AG04450 (cell line): ENCODE results near the gene NFKBIE. TPM values are rescaled to one million over a fixed set of nuclear protein-coding genes. Genes with fewer than 3 reads are reported as not detected.

ENCODE experiments used
- CTCF ChIA-PET: fragments of 300-600, 350-600 bp; formaldehyde crosslinking; extraction: SDS; loops from one replicate; lab custom pipeline; 2022; ENCODE audit warnings: antibody characterized with exemption, inconsistent platforms; lab: Charles Lee
- POLR2A ChIA-PET: fragments of 350-600 bp; formaldehyde crosslinking; extraction: SDS; loops from one replicate; lab custom pipeline; 2021; ENCODE audit warnings: antibody characterized with exemption, inconsistent platforms; lab: Yijun Ruan, JAX
- DNase-seq: peaks from one replicate; pipeline ENCODE4 v3.0.0-alpha.2; 2011; ENCODE audit warnings: low read depth, low spot score
- H3K27ac ChIP-seq: one replicate; pipeline ENCODE4 v1.5.1; 2012; ENCODE audit warnings: low read depth, low read length, control low read depth
- H3K27me3 ChIP-seq: one replicate; pipeline ENCODE4 v1.6.0; 2012; ENCODE audit warnings: low read length; ENCODE audit not compliant: control insufficient read depth, insufficient read depth
- H3K4me3 ChIP-seq: 2 replicates; pipeline ENCODE4 v1.5.1; 2011; ENCODE audit warnings: mild to moderate bottlenecking, low read depth, low read length, control low read depth
- H3K9me3 ChIP-seq: 2 replicates; pipeline ENCODE4 v1.5.1; 2012; ENCODE audit warnings: low read length; ENCODE audit not compliant: control insufficient read depth, insufficient read depth
- polyA plus RNA-seq: library from polyadenylated mRNA; depleted of rRNA; stranded (reverse); fragments of >200 nt; gene quantifications from 2 replicates; pipeline ENCODE4 v1.2.3, GENCODE V29; 2011; rRNA removed
- small RNA-seq: library from RNA; depleted of rRNA; stranded (forward); fragments of <200 nt; gene quantifications from one replicate; pipeline ENCODE3, GENCODE V24; 2012; ENCODE audit warnings: low read depth; ENCODE audit not compliant: insufficient read length
- TF ChIP-seq, protein P1 (sequence below): IDR thresholded peaks from 2 replicates; pipeline ENCODE4 v1.5.1; 2011; ENCODE audit warnings: low read depth, low read length, control low read depth, inconsistent platforms

Gene NFKBIE
- polyA plus RNA-seq, 1 experiment: 13.7 TPM

DNA sequence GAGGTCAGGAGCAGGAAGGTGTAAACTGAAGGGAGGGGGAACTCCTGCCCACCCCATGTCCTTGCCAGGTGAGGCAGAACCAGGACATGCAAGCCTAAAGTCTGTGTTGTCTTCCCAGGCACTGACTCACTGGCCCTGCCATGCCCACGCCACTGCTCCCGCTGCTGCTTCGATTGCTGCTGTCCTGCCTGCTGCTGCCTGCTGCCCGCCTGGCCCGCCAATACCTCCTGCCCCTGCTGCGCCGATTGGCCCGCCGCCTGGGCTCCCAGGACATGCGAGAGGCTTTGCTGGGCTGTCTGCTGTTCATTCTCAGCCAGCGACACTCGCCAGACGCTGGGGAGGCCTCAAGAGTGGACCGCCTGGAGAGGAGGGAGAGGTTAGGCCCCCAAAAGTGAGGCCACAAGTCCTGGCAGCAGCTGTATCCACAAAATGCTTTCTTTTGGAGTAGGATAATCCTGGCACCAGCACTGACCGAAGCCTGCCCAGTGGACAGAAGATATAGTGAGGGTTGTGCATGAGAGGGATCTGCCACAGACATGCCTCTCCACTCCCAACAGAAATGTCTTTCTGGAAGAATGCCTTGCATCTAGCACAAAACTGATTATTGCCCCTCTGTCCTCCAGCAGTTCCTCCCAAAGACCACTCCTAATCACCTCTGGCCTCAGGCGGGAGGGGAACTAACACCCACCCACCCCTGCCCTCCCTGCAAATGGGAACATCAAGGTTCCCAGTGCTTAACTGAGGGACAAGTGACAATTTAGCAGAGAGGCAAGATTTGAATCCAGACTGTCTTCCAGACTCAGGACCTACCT, 47.8 kb downstream of the NFKBIE start:
- ChIA-PET CTCF (no interaction called here), POLR2A (interaction anchor here (2.2 kb wide), 1 partner anchor 29 kb away, joined by 7 read pairs; the partner anchor contains the start of gene HSP90AB1)
- TF ChIP-seq, protein P1, sequence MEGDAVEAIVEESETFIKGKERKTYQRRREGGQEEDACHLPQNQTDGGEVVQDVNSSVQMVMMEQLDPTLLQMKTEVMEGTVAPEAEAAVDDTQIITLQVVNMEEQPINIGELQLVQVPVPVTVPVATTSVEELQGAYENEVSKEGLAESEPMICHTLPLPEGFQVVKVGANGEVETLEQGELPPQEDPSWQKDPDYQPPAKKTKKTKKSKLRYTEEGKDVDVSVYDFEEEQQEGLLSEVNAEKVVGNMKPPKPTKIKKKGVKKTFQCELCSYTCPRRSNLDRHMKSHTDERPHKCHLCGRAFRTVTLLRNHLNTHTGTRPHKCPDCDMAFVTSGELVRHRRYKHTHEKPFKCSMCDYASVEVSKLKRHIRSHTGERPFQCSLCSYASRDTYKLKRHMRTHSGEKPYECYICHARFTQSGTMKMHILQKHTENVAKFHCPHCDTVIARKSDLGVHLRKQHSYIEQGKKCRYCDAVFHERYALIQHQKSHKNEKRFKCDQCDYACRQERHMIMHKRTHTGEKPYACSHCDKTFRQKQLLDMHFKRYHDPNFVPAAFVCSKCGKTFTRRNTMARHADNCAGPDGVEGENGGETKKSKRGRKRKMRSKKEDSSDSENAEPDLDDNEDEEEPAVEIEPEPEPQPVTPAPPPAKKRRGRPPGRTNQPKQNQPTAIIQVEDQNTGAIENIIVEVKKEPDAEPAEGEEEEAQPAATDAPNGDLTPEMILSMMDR: no peak
- DNase-seq: no peak
- Histone ChIP-seq H3K4me3 (no peak overlapping the region), H3K9me3 (no peaks in the 10 kb centered on the region), H3K27me3 (peaks cover 2% of the 10 kb centered on the region), H3K27ac (no peak overlapping the region)

DNA sequence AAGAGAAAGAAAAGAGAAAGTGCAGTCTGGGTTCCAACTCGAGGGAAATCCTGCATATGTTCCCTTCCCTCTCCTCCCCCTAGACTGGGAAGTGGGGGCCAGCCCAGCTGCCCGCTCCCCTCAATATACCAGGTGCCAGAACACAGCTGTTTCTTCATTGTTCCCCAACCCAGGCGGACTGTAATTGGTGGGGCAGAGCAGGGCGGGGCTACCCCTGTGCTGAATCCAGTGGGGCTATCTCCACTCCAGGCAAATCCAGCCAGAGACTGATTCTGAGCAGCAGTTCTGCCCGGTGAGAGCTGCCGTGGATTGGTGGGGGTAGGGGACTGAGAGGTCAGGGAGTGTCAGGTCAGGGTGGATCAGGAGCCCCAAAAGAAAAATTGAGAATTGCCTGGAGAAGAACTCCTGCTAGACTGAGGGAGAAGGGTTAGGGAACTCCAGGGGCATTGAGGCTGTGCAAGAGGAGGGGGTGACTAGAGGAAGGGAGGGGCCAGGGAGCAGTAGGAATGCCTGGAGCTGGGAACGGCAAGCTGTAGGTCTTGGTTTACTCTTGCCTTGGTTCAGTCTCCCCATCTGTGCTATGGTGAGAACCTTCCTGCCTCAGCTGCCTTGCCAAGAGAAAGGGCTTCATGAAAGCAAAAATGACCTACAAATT, 48.5 kb downstream of the NFKBIE start, which contains the start of gene MYMX:
Gene MYMX, plus strand, starts transcription at position 250 of the 655 bp plus-strand sequence. CDS start 546 bp downstream, outside the sequence.
- H3K4me3 ChIP-seq: no peak within 1 kb of the TSS
- H3K27me3 ChIP-seq: peaks cover 2% of the 10 kb centered on the region
- no peak within 1 kb of the TSS for H3K27ac ChIP-seq
- TF ChIP-seq, protein P1: no peak
- POLR2A ChIA-PET: interaction anchor here (2.2 kb wide), 1 partner anchor 30 kb away, joined by 7 read pairs; the partner anchor contains the start of gene HSP90AB1
- DNase-seq: no peak
- CTCF ChIA-PET: no interaction called here
- no peaks in the 10 kb centered on the region for H3K9me3 ChIP-seq

DNA sequence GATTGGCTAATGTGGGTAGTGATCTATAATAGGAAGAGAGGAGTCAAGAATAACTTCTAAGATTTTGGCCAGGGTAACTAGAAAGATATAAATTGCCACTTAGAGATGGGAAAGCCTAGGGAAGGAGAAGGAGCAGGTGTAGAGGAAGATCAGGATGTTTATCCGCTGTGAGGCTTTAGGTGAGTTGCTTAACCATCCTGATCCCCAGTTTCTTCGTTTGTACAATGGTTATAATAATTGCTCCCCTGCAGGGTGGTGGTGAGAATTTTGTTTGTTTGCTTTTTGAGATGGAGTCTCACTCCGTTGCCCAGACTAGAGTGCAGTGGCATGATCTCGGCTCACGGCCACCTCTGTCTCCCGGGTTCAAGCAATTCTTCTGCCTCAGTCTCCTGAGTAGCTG, 51.0 kb downstream of the NFKBIE start:
- H3K4me3 ChIP-seq: no peak overlapping the region
- DNase-seq: no peak
- H3K27me3 ChIP-seq: peaks cover 2% of the 10 kb centered on the region
- ChIA-PET POLR2A (no interaction called here), CTCF (interaction anchor here (2.1 kb wide), 1 partner anchor 42 kb away, joined by 7 read pairs; no protein-coding TSS in a partner anchor)
- H3K9me3 ChIP-seq: no peaks in the 10 kb centered on the region
- TF ChIP-seq, protein P1: no peak
- no peak overlapping the region for H3K27ac ChIP-seq

DNA sequence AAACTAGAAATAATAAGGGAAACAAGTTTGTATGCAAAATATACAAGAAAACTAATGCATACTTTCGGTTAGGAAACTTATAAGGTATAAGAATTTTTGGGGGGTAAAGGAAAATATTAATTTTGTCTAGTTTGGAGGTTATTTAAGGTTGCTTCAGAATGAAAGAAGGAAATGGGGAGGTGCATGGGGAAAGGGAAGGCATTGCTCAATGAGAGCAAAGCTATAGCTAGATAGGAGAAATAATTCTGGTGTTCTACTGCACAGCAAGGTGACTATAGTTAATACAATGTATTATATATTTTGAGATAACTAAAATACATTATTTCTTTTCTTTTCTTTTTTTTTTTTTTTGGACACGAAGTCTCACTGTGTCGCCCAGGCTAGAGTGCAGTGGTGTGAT, 54.1 kb downstream of the NFKBIE start:
- H3K9me3 ChIP-seq: no peaks in the 10 kb centered on the region
- H3K27me3 ChIP-seq: peaks cover 6% of the 10 kb centered on the region
- ChIA-PET POLR2A (interaction anchor here (0.7 to 0.8 kb wide), 2 partner anchors 84 to 111 kb away, joined by 3 to 9 read pairs; no protein-coding TSS in a partner anchor), CTCF (interaction anchor here (0.7 kb wide), 1 partner anchor 23 kb away, joined by 3 read pairs; no protein-coding TSS in a partner anchor)
- no peak for DNase-seq
- no peak overlapping the region for H3K4me3 ChIP-seq
- TF ChIP-seq, protein P1: no peak
- no peak overlapping the region for H3K27ac ChIP-seq

Small RNAs within 50 kb of the gene (small RNA-seq; reads per million reads assigned to genes)
- gene RN7SL811P: not detected

Other genes with a start within 250 kb of the NFKBIE start
- 57.3 and 64.1 TPM in 2 replicates for gene MRPL14, start 138.1 kb downstream of the NFKBIE start, polyA plus RNA-seq
- 39.4 and 42.1 TPM in 2 replicates for gene TMEM63B, start 138.0 kb downstream of the NFKBIE start, polyA plus RNA-seq
- gene CAPN11, start 106.7 kb downstream of the NFKBIE start, polyA plus RNA-seq: 0.04 and 0.09 TPM in 2 replicates
- not detected in 2 replicates for gene MYMX, start 48.6 kb downstream of the NFKBIE start, polyA plus RNA-seq
- 13.2 and 14.9 TPM in 2 replicates for gene SLC29A1, start 42.0 kb downstream of the NFKBIE start, polyA plus RNA-seq
- 792 and 943 TPM in 2 replicates for gene HSP90AB1, start 18.4 kb downstream of the NFKBIE start, polyA plus RNA-seq
- 83.5 and 107 TPM in 2 replicates for gene SLC35B2, start 8.0 kb downstream of the NFKBIE start, polyA plus RNA-seq
- gene TMEM151B, start 4.9 kb upstream of the NFKBIE start, polyA plus RNA-seq: not detected in 2 replicates
- 5.8 and 6.2 TPM in 2 replicates for gene AARS2, start 47.8 kb upstream of the NFKBIE start, polyA plus RNA-seq
- not detected in 2 replicates for gene SPATS1, start 77.1 kb upstream of the NFKBIE start, polyA plus RNA-seq
- gene CDC5L, start 122.2 kb upstream of the NFKBIE start, polyA plus RNA-seq: 14.5 and 22.4 TPM in 2 replicates